Activated gamma-delta T cell treated with anti-CD3 and anti-CD28 coated beads, Interleukin-2, amount 50 U/mL, for 16 hours (primary cell): ENCODE results near the gene NCAPG2.
"Not testable (repeated sequence)": the region's sequence is repeated elsewhere in the genome, so short reads cannot be mapped to it uniquely, and the experiment has no call there.

Experiments used
- DNase-seq: peaks from one replicate; pipeline ENCODE4 v3.0.0-alpha.2; 2020; ENCODE audit warnings: low read depth

Gene NCAPG2

DNA sequence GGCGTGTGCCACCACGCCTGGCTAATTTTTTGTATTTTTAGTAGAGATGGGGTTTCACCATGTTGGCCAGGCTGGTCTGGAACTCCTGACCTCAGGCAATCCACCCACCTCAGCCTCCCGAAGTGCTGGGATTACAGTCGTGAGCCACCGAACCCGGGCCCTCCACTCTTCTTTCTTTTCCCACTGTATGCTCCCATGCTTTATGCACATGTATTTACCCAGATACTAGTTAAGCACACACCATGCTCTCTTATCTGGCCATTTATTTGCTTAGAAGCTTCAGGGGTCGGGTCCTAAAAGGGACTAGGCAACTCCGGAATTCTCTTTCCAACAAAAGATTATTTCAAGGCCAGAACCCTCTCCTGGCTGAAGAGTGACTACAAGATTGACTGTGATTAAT is 78.3 kb downstream of the NCAPG2 start:
- not testable (repeated sequence) for DNase-seq

DNA sequence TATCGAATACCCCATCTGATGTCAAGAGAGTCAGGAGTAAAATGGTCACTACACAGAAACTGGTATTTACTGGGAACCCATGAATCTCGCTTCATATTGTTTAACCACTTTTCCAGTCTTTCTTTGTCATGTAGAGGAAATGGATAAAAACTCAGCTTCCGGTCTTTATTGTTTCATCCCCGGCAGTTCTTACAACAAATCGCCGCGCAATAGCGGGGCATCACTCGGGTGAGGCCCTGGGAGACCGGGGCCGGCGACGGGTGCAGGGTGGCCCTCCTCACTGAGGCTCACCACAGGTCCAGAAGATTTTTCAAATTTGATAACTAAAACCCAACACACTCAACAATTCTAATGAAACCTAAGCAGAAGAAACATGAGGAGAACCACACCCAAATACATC is 81.4 kb downstream of the NCAPG2 start:
- DNase-seq, result no peak

DNA sequence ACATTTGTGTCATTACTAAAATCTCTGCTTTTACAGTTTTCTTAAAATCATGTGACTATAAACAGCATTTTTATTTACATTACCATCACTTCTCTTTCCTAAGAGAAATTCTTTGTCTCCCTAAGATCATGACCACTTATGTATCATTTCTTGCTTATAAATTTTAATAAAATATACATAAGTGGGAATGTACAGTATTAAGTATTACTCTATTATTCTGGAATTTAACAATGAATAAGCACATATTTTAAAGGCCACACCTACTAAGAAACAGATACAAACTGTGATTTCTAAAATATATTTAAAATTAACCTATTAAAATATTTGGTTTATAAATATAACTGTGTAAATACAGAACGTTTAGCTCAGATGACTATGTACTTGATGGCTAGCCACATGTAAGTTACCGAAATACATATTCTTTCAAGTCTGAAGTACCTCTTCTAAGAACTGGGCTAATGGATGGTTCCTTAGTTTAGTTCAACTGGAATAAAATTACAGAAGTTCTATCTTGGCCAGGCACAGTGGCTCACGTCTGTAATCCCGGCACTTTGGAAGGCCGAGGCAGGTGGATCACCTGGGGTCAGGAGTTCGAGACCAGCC is 83.7 kb downstream of the NCAPG2 start:
- DNase-seq, result no peak

DNA sequence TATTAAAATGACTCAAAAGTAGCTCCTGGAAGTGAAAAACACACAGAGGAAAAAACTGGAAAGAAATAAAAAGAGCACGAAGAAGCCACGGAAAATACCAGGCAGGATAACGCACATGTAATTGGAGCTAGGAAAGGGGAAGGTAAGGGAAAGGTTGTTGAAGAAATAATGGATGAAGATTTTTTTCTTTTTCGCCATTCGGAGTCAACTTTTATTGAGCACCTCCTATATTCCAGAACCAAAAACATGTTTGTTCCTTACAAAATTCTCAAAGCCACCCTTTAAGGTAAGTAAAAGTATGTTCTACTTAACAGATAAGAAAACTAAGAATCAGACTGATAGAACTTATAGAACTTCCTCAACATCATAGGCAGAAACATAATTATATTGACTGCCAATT is 84.2 kb downstream of the NCAPG2 start:
- DNase-seq, result no peak

DNA sequence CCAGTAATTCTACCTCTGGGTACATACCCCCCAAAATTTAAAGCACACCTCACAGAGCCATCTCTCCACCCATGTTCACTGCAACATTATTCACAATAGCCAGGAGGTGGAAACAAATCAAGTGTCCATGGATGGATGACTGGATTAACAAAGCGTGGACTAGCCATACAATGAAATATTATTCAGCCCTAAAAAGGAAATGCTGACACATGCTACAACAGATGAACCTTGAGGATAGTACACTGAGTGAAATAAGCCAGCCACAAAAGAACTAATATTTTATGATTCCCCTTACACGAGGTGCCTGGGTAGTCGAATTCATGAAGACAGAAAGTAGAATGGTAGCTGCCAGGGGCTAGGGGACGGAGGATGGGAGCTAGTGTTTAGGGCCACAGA is 85.9 kb downstream of the NCAPG2 start:
- DNase-seq, result no peak

GRCh38 chr7:158617737-158618128 is 86.9 kb downstream of the NCAPG2 start:
- no peak for DNase-seq

- no peak for DNase-seq
These were observed 88.6 kb downstream of the NCAPG2 start for GRCh38 chr7:158616050-158616449.

DNA sequence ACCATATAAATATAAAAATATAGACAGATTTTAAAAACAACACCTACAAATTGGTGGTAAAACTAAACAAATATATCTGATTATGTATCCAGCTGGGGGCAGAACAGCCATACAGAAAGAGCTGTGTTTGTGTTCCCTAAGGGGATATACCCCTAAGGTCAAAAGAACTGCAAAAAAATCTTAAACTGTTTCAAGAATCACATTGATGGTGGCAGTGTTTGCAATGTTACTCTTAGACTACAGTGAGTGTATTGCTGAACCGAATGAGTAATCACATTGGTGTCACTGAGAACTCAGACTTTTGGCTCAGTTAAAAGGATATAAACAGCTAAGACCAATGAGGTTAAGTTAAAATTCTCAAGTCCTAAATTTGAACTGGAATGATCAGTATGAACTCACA is 89.9 kb downstream of the NCAPG2 start:
- DNase-seq, result no peak

GRCh38 chr7:158613481-158613880 is 91.1 kb downstream of the NCAPG2 start:
- no peak for DNase-seq

DNA sequence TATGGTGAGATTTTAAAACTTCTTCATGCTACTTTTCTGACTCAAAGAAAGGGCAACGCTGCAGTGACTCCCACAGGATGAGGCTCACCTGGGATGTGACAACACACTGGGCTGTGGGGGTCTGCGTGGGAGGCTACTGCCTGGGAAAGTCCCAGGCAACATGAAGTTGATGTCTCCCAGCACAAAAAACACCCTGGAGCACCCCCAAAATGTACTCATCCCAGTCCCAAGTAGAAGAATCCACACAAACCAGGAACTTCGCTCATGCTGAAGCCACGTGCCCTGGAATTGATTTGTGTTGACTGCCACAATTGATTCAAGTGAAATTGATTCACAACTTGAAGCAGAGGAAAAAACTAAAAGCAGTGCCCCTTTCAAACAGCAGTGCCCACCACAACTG is 92.1 kb downstream of the NCAPG2 start:
- no peak for DNase-seq

- no peak for DNase-seq
These were observed 93.1 kb downstream of the NCAPG2 start for GRCh38 chr7:158611541-158611940.

DNA sequence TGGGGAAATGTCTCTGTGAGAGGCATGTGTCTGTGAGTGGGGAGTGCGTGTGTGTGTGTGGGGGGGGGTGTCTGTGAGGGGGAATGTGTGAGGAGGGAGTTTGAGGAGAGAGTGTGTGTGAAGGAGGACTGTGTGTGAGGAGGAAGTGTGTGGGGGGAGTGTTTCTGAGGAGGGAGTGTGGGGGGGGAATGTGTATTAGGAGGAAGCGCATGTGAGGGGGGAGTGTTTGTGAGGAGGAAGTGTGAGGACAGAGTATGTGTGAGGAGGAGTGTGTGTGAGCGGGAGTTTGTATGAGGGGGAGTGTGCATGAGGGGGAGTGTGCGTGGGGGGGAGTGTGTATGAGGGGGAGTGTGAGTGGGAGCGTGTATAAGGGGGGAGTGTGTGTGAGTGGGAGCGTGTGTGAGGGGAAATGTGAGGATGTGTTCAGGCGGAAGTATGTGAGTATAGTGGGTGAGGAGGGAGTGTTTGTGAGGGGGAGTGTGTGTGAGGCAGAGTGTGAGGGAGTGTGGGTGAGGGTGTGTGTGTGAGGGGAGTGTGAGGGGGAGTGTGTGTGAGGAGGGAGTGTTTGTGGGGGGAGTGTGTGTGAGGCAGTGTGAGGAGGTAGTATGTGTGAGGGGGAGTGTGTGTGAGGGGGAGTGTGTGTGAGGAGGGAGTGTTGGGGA is 95.2 kb downstream of the NCAPG2 start:
- no peak for DNase-seq

DNA sequence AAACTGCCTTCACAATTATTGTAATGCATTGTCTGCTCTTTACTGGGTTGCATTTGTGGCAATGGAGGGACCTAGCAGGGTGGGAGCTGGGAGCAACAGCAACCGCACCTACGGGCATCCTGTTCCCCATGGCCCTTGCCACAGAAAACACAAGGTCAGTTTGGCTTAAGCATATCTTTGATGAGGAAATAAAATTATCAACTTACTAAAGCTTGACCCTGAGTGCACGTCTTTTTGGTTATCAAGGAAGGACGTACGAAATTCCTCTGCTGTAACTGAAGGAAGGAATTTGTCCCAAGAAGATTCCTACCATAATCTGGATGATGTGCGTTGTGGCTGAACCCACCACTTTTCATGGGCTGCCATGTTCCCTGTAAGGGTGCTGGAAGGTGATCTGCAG is 97.0 kb downstream of the NCAPG2 start:
- no peak for DNase-seq

DNA sequence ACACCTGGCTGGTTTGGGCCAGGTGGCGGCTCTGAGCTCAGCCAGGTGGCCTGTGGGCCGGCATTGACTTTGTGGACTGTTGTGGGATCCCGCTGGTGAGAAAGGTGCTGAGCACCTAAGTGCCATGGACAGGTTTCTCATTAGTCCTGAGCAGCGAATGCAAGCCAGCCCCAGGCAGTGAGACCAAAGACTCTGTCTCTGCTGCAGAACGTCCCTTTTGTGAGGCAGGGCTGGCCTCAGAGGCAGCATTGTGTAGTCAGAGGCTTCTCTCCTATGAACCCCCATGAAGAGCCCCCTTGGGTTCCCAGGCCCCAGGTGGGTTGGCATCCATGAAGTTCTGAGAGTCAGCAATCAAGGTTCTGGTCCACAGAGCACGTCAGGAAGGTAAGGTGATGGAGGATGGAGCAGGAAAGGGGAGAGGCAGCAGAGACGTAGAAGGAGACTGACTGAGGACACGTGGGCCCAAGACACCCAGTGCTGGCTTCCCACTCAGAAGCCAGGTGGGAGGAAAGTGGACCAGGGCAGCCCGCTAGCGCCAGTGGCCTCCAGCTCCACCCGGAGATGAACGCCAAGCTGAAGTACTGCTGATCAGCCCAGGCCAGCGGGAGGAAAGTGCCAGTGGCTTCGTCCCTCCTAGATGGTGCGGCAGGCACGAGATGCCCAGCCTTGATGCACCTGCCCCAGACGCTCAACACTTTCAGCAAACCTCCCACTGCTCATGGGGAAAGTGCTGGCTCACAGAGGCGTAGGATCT is 97.8 kb downstream of the NCAPG2 start:
- no peak for DNase-seq

DNA sequence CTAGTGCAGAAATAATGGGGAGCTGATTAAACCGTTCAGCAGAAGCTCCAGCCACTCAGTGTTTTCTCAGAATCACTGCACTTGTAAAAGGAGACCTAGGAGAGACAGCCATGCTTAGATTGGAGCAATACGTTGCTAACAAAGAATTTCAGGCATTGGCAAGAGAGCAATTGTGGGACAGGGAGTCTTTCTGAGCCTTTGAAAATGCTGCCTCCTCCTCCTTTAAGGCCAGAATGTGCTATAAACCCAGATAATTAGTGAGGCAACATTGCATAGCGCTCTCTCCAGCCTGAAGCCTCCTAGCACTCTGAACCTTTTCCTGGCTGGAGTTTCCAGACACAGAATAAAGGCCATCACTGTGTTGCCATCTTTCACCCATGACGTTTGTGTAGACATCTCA is 98.5 kb downstream of the NCAPG2 start:
- no peak for DNase-seq

GRCh38 chr7:158603773-158604755 is 100.5 kb downstream of the NCAPG2 start:
- no peak for DNase-seq

DNA sequence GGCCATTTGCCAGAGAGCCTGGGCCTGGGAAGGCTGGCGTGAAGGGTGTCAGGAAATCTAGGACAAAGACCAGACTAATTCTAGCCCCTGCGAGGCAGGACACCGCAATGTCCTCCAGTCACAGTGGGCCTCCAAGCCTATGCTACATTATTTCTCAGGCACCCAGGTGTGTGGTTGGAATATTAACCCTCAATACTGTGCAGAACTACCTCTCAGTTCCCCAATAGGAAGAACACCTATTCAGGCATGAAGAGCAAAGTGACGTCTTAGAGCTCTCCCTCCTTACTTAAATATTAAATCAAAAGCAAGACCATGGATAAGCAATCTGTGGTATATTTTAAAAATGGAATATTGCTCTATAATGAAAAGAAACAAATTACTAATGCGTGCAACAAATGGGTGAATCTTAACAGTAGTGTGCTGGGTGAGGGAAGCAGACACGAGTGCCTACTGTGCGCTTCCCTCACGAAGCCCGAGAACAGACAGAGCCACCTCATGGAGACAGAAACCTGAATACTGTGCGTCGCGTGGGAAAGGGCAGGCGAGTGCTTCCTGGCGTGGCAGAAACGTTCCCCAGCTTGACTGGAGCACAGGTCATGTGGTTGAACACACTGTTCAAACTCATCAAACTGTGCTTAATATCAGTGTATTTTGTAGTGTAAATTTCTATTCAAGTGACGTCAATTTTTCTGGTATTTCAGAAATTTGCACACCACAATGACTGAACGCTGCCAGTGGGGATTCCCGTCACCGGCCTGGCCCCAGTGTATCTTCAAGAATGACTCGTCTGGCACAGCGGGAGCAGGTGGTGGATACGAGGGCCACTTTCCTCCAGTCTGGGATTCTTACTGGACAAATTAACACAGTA is 101.5 kb downstream of the NCAPG2 start:
- DNase-seq, result no peak

DNA sequence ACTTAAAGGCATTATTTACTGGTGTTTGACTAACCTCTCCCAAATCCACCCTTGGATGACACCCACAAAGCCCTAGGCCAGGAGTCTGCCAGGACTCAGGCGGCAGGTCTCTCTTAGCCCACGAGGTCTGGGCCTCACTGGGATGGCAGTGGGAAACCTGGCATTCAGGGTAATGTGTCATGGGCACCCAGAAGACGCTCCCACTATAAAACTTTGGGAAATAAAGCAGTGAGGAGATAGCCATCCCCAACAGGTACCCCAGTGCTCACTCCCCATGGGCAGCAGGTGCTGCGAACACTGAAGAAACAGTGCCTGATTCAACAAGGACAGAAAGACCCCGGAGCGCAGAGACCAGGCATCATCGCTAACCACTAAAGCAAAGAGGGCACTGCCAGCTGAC is 102.6 kb downstream of the NCAPG2 start:
- DNase-seq, result no peak

GRCh38 chr7:158601090-158601489 is 103.5 kb downstream of the NCAPG2 start:
- DNase-seq, result no peak

DNA sequence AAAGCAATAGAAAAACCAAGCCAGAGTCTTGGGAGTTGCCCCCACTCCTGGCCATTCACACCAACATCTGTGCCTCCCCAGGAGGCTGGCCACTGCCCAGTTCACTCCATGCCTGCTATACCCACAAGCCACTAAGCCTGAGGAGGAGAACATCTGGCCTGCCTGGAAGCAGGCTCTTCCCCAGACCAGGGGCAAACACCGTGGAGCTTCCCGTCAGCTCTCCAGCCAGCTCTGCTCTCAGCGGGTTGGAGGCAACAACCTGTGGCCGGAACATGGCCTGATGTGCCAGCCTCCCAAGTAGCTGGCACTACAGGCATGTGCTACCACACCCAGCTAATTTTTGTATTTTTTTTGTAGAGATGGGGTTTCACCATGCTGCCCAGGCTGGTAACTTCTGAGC is 107.9 kb downstream of the NCAPG2 start:
- DNase-seq, result no peak

GRCh38 chr7:158596309-158596708 is 108.3 kb downstream of the NCAPG2 start:
- DNase-seq, result no peak
